ENCODE data around the gene PRKCH.

DNA sequence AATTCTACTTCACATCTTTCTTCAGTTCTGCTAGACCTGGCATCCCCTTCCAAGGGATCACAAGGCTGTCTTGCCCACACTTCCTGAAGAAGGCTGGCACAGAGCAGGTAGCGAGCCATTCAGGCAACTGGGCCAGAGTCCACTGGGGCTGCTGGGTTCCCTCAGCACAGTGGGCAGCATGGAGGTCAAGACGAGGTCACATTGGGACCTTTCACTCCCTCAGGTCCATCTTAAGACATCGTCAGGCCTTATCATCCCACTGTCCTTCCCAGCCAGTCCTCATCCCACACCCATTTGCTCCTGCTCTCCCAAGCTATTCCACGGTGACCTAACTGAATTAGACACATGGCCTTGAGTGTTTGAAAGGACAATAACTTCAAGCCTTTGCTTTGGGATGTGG lies 230.9 kb downstream of the PRKCH start:
- no peak for TF ChIP-seq POLR2A (IDR thresholded peaks at IDR 0.05)
- TF ChIP-seq POLR2AphosphoS5 (IDR thresholded peaks at IDR 0.05), result no peak
